ENCODE measurements around the gene UGT3A1. TPM values are rescaled to one million over a fixed set of nuclear protein-coding genes. Genes with fewer than 3 reads are reported as not detected.

UGT3A1 gene
- total and polyA plus RNA-seq, 2 donors (not counting 3 experiments of a cell fraction or from before 2014, with no cell fraction given), result not detected

DNA sequence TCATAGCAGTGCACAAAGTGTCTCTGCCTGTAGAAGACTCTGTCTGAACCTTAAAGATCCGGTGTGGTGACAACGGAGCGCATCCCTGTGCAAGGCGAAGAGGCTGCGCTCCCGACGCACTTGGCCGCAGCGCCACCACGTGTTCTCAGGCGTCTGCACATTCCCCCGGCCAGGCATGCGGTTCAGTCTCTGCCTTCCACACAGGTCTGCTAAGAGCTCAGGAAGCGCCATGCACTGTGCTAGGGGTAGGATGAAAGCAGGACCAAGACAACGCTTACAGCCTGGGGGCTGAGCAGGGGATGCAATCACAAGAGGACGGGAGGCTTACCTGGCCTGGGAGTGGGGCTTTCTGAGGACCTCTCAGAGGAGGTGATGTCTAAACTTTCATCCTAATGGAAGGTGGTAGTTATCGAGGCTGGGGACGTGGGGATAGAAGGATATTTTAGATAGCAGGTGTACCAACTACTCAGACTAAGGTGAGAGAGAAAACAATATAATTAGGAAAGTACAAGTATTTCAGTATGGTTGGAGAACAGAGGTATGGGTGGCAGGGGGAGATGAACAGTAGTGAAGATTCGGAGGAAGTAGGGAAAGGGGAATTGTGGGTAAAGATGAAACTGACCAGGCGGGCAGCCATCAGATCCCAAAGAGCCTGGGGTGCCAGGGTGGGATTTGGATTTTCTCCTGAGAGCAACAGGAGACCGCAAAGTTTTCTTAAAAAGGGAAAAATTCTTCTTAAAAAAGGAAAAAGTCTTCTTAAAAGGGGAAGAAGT, 66.1 kb downstream of the UGT3A1 start:
- H3K9me1 ChIP-seq (replicated peaks; ENCODE audit: control insufficient read depth, extremely low read depth, insufficient read depth, low read length), result no peaks in the 10 kb centered on the region
- peak; percentile 83 for TF ChIP-seq MAX (IDR thresholded peaks at IDR 0.05; ENCODE audit: insufficient read depth, insufficient read length)
- no peak for TF ChIP-seq EZH2 (IDR thresholded peaks at IDR 0.05; ENCODE audit: borderline replicate concordance, low read depth, low read length, severe bottlenecking)
- no peak for TF ChIP-seq FOS (IDR thresholded peaks at IDR 0.05; ENCODE audit: borderline replicate concordance, insufficient read depth, low read length)
- TF ChIP-seq, protein P1, sequence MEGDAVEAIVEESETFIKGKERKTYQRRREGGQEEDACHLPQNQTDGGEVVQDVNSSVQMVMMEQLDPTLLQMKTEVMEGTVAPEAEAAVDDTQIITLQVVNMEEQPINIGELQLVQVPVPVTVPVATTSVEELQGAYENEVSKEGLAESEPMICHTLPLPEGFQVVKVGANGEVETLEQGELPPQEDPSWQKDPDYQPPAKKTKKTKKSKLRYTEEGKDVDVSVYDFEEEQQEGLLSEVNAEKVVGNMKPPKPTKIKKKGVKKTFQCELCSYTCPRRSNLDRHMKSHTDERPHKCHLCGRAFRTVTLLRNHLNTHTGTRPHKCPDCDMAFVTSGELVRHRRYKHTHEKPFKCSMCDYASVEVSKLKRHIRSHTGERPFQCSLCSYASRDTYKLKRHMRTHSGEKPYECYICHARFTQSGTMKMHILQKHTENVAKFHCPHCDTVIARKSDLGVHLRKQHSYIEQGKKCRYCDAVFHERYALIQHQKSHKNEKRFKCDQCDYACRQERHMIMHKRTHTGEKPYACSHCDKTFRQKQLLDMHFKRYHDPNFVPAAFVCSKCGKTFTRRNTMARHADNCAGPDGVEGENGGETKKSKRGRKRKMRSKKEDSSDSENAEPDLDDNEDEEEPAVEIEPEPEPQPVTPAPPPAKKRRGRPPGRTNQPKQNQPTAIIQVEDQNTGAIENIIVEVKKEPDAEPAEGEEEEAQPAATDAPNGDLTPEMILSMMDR (IDR thresholded peaks at IDR 0.05; ENCODE audit: extremely low read depth in 1 of 2, insufficient read depth in 1 of 2, low read depth in 1 of 2, low read length in 2 of 2), result peak; percentile 58 to 80
- POLR2A ChIA-PET, result no interaction called here
- no peaks in the 10 kb centered on the region for H3K4me1 ChIP-seq (ENCODE audit: control insufficient read depth, extremely low read depth, insufficient read depth, low read length)
- no peak overlapping the region for H3K27ac ChIP-seq (ENCODE audit: insufficient read depth, low read depth, low read length)
- peaks cover 0 to 3% of the 10 kb centered on the region in 2 experiments for H3K27me3 ChIP-seq (ENCODE audit: control insufficient read depth in 2 of 2, insufficient read depth in 2 of 2, low read length in 2 of 2)
- no peak overlapping the region for H3K9ac ChIP-seq (replicated peaks; ENCODE audit: extremely low read depth, insufficient read depth, low read length)
- no peaks in the 10 kb centered on the region for H3K36me3 ChIP-seq (ENCODE audit: control insufficient read depth in 2 of 2, extremely low read depth in 1 of 2, insufficient read depth in 2 of 2, low read length in 2 of 2)
- dilution Hi-C loops (cut with MboI; ENCODE audit: extremely low pct_ligation_motif_present, low sequenced_read_pairs), result no loop called here
- intact Hi-C loops (cut with micrococcal nuclease), result no loop called here
- DNase-seq (ENCODE audit: low read depth, low spot score) (peak; percentile 51), FAIRE-seq (peak; percentile 86)
- no peak overlapping the region for H3K4me3 ChIP-seq (replicated peaks in 1 of 3; ENCODE audit: insufficient read depth in 1 of 3, low read depth in 1 of 3, low read length in 3 of 3)
- no peaks in the 10 kb centered on the region for H3K79me2 ChIP-seq (ENCODE audit: control insufficient read depth, insufficient read depth, low read length)
- H2AFZ ChIP-seq (ENCODE audit: low read depth, low read length), result no peak overlapping the region
- BruUV-seq (replicated peaks), result no TSS peak
- no peaks in the 10 kb centered on the region for H3K9me3 ChIP-seq (replicated peaks; ENCODE audit: control insufficient read depth, insufficient read depth, low read length)
- CTCF ChIA-PET, result interaction anchor here (0.5 to 5.6 kb wide), 49 partner anchors 10 to 1450 kb away, joined by 3 to 339 read pairs (median 5); partner anchors contain the start of genes IL7R and SPEF2
- no peaks in the 10 kb centered on the region for H4K20me1 ChIP-seq (replicated peaks; ENCODE audit: control insufficient read depth, extremely low read depth, insufficient read depth, low read length)
- H3K4me2 ChIP-seq (ENCODE audit: insufficient read depth, low read length), result no peak overlapping the region

Measured in endothelial cell of umbilical vein (primary cell).